ENCODE measurements around the gene RTN4RL2. TPM values are rescaled to one million over a fixed set of nuclear protein-coding genes. Genes with fewer than 3 reads are reported as not detected.
A peak's percentile ranks its signal among the peaks of the same experiment; 100 is the strongest.

RTN4RL2 gene
- total RNA-seq, 8 experiments from 2014 or later, result 0.25 to 11.6 (median 5.8) TPM

- no peak overlapping the region for H3K4me3 ChIP-seq
- H3K4me1 ChIP-seq (replicated peaks in 1 of 2), result peaks cover 3 to 13% of the 10 kb centered on the region in 2 donors
- ATAC-seq (replicated peaks in 6 of 8), result peak in 1 of 8 experiments; percentile 3
- H3K27ac ChIP-seq, result no peak overlapping the region
- in situ Hi-C loops (cut with MboI; ENCODE audit: low pct_unique_long_range_greater_than_20kb in 2 of 9, low sequenced_read_pairs in 9 of 9, unreplicated experiment in 9 of 9), result no loop called here
- WGBS, 10 experiments, result 7 to 100% (median 74%) methylated on average over 1 to 10 of the region's 15 CpGs; no CpG with 5 or more reads in 2 of the 10 experiments
Observed at GRCh38 chr11:57425565-57426438, 34.5 kb upstream of the RTN4RL2 start.

GRCh38 chr11:57426439-57426928, 33.8 kb upstream of the RTN4RL2 start:
- 10 to 100% (median 52%) methylated on average over 1 to 10 of the region's 16 CpGs; no CpG with 5 or more reads in 3 of the 10 experiments for WGBS, 10 experiments

DNA sequence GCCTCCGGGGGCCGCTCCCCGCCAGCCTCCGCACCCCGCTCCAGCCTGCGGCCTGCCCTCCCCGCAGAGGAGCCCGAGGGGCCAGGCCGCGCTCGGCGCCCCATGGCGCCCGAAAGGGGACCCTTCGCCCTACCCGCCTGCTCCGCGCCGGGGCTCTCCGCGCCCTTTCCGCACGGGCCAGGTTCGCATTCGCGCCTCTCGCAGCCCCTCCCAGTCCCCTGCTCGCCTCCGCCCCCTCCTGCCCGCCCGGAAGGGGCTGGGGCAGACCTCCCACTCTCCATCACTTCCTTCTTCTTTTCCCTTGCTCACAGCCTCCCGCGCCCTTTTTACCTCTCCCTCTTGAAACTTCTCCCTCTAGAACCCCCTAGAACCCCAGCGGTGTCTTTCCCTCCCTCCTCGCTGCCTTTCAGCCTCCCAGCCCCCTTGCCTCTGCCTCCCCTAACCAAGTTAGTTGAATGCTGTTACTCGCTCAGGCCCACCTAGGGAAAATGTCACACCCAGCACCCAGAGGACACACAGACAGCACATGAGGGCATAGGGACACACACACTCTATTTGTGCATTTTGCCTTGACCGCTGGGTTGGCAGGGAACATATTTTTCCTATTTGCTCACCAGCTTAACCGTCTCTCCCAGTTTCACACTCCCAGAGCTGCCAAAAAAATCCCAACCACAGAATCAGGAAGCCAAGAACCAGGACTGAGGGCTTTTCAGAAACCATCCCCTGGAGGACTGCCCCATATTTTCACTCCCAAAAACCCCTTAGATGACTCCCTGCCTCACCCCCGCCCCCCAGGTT, 33.2 kb upstream of the RTN4RL2 start, which contains the start of gene SLC43A3:
Gene SLC43A3 (minus strand): TSS at position 193 of the 798 bp plus-strand sequence. CDS start 949 bp downstream, outside the sequence.
- no peak within 1 kb of the TSS for H3K27ac ChIP-seq
- peak; percentile 5 to 72 (median 52) for ATAC-seq (replicated peaks in 6 of 8)
- 40 to 100% (median 67%) methylated on average over 1 to 4 of the region's 39 CpGs; no CpG with 5 or more reads in 7 of the 10 experiments for WGBS, 10 experiments
- in situ Hi-C loops (cut with MboI; ENCODE audit: low pct_unique_long_range_greater_than_20kb in 2 of 9, low sequenced_read_pairs in 9 of 9, unreplicated experiment in 9 of 9), result no loop called here
- peaks cover 3 to 14% of the 10 kb centered on the region in 2 donors for H3K4me1 ChIP-seq (replicated peaks in 1 of 2)
- H3K4me3 ChIP-seq, result peak within 1 kb of the TSS in 3 of 5 donors; percentile 18 to 21 (median 20)

More at GRCh38 chr11:57426439-57426928, 33.8 kb upstream of the RTN4RL2 start:
- Histone ChIP-seq H3K4me3 (peak overlapping the region in 3 of 5 donors; percentile 18 to 21 (median 20)), H3K27ac (no peak overlapping the region), H3K4me1 (replicated peaks in 1 of 2) (peaks cover 3 to 13% of the 10 kb centered on the region in 2 donors)
- ATAC-seq (replicated peaks in 6 of 8), result no peak
- in situ Hi-C loops (cut with MboI; ENCODE audit: low pct_unique_long_range_greater_than_20kb in 2 of 9, low sequenced_read_pairs in 9 of 9, unreplicated experiment in 9 of 9), result no loop called here

GRCh38 chr11:57427727-57428082, 32.6 kb upstream of the RTN4RL2 start:
- Histone ChIP-seq H3K27ac (no peak overlapping the region), H3K4me3 (no peak overlapping the region)
- no peak for ATAC-seq (replicated peaks in 6 of 8)

GRCh38 chr11:57428643-57429042, 31.7 kb upstream of the RTN4RL2 start:
- in situ Hi-C loops (cut with MboI; ENCODE audit: low pct_unique_long_range_greater_than_20kb in 2 of 9, low sequenced_read_pairs in 9 of 9, unreplicated experiment in 9 of 9), result no loop called here
- Histone ChIP-seq H3K27ac (no peak overlapping the region), H3K4me1 (replicated peaks in 1 of 2) (peaks cover 3 to 15% of the 10 kb centered on the region in 2 donors), H3K4me3 (no peak overlapping the region)
- ATAC-seq (replicated peaks in 6 of 8), result no peak
- 44 to 100% (median 80%) methylated on average over 1 to 4 of the region's 5 CpGs; no CpG with 5 or more reads in 1 of the 10 experiments for WGBS, 10 experiments

More at GRCh38 chr11:57427727-57428082, 32.6 kb upstream of the RTN4RL2 start:
- H3K4me1 ChIP-seq (replicated peaks in 1 of 2), result peaks cover 3 to 15% of the 10 kb centered on the region in 2 donors
- WGBS, 10 experiments, result 29 to 100% (median 80%) methylated on average over 1 to 7 of the region's 8 CpGs; no CpG with 5 or more reads in 1 of the 10 experiments
- in situ Hi-C loops (cut with MboI; ENCODE audit: low pct_unique_long_range_greater_than_20kb in 2 of 9, low sequenced_read_pairs in 9 of 9, unreplicated experiment in 9 of 9), result no loop called here

- Histone ChIP-seq H3K27ac (no peak overlapping the region), H3K4me1 (replicated peaks in 1 of 2) (peaks cover 3 to 15% of the 10 kb centered on the region in 2 donors), H3K4me3 (no peak overlapping the region)
- peak in 1 of 8 experiments; percentile 9 for ATAC-seq (replicated peaks in 6 of 8)
- 40 to 76% (median 60%) methylated on average over 1 to 4 of the region's 4 CpGs for WGBS, 10 experiments
- in situ Hi-C loops (cut with MboI; ENCODE audit: low pct_unique_long_range_greater_than_20kb in 2 of 9, low sequenced_read_pairs in 9 of 9, unreplicated experiment in 9 of 9), result no loop called here
Observed at GRCh38 chr11:57429946-57430345, 30.4 kb upstream of the RTN4RL2 start.

DNA sequence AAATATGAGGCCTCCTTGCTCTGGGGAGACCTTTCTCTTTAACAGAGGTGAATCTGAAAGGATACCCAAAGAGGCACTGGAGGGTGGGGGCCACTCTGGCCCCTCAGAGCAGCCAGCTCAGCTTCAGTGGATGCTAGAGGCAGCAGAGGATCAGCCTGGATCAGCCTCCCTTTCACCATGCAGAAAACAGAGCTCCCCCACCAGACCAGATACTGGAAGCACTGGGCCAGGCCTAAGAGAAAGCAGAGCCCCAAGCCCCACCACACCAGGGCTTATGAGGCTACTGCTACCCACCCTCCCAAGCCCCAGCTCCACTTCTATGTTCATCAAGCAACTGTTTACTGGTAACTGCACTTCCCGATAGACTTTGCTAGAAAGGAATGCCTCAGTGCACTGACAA, 29.4 kb upstream of the RTN4RL2 start:
- Histone ChIP-seq H3K27ac (no peak overlapping the region), H3K4me1 (replicated peaks in 1 of 2) (peaks cover 3 to 15% of the 10 kb centered on the region in 2 donors), H3K4me3 (no peak overlapping the region)
- ATAC-seq (replicated peaks in 6 of 8), result no peak
- in situ Hi-C loops (cut with MboI; ENCODE audit: low pct_unique_long_range_greater_than_20kb in 2 of 9, low sequenced_read_pairs in 9 of 9, unreplicated experiment in 9 of 9), result no loop called here
- WGBS, 10 experiments, result 100% methylated on average over 1 of the region's 1 CpG; no CpG with 5 or more reads in 9 of the 10 experiments

- Histone ChIP-seq H3K4me3 (no peak overlapping the region), H3K4me1 (replicated peaks in 1 of 2) (peaks cover 0 to 7% of the 10 kb centered on the region in 2 donors), H3K27ac (no peak overlapping the region)
- in situ Hi-C loops (cut with MboI; ENCODE audit: low pct_unique_long_range_greater_than_20kb in 2 of 9, low sequenced_read_pairs in 9 of 9, unreplicated experiment in 9 of 9), result no loop called here
- 10 to 75% (median 49%) methylated on average over 2 to 5 of the region's 5 CpGs; no CpG with 5 or more reads in 2 of the 10 experiments for WGBS, 10 experiments
- no peak for ATAC-seq (replicated peaks in 6 of 8)
Observed at GRCh38 chr11:57432149-57432561, 28.2 kb upstream of the RTN4RL2 start.

DNA sequence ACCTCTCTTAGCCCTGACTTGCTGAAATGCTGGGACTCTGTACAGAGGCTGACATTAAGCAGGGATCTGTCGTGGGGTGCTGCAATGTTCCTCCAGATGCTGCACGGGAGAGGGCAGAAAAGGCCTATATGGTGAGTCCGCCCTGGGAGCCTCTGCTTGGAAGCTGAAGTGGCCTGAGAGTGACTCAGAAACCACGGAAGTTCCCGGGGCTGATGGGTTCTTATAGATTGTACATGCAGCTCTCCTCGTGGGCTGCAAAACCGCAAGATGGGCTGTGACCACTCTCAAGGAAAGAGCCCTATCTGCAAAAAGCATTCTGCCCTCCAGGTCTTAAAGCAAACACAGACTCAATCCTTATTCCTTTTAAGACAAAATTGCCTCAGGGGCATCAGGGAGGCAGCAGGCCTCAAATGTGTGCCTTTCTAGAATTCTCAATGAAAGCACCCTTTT, 27.6 kb upstream of the RTN4RL2 start:
- Histone ChIP-seq H3K4me1 (replicated peaks in 1 of 2) (peaks cover 0 to 3% of the 10 kb centered on the region in 2 donors), H3K4me3 (no peak overlapping the region), H3K27ac (no peak overlapping the region)
- ATAC-seq (replicated peaks in 6 of 8), result peak in 2 of 8 experiments; percentile 36 to 66
- in situ Hi-C loops (cut with MboI; ENCODE audit: low pct_unique_long_range_greater_than_20kb in 2 of 9, low sequenced_read_pairs in 9 of 9, unreplicated experiment in 9 of 9), result no loop called here
- WGBS, 10 experiments, result 18 to 95% (median 75%) methylated on average over 2 to 7 of the region's 7 CpGs; no CpG with 5 or more reads in 4 of the 10 experiments

- WGBS, 10 experiments, result 50 to 92% (median 77%) methylated on average over 2 to 14 of the region's 15 CpGs; no CpG with 5 or more reads in 1 of the 10 experiments
- peak in 2 of 8 experiments; percentile 33 to 46 for ATAC-seq (replicated peaks in 6 of 8)
- Histone ChIP-seq H3K4me3 (no peak overlapping the region), H3K27ac (no peak overlapping the region), H3K4me1 (replicated peaks in 1 of 2) (peaks cover 0 to 3% of the 10 kb centered on the region in 2 donors)
- in situ Hi-C loops (cut with MboI; ENCODE audit: low pct_unique_long_range_greater_than_20kb in 2 of 9, low sequenced_read_pairs in 9 of 9, unreplicated experiment in 9 of 9), result no loop called here
Observed at GRCh38 chr11:57434640-57435546, 25.4 kb upstream of the RTN4RL2 start.

DNA sequence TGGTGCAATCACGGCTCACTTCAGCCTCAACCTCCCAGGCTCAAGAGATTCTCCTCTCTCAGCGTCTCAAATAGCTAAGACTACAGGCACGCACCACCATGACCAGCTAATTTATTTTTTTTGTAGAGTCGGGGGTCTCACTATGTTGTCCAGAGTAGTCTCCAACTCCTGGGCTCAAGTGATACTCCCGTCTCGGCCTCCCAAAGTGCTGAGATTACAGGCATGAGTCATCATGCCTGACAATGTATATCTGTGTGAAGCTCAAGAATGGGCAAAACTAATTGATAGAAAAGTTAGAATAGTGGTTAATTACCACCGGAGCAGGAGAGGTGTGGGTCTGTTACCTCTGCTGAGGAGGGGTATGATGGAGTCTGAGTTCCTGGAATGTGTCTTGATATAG, 24.3 kb upstream of the RTN4RL2 start:
- 74 to 100% (median 81%) methylated on average over 1 to 7 of the region's 7 CpGs; no CpG with 5 or more reads in 6 of the 10 experiments for WGBS, 10 experiments
- H3K4me1 ChIP-seq (replicated peaks in 1 of 2), result peaks cover 0 to 3% of the 10 kb centered on the region in 2 donors
- in situ Hi-C loops (cut with MboI; ENCODE audit: low pct_unique_long_range_greater_than_20kb in 2 of 9, low sequenced_read_pairs in 9 of 9, unreplicated experiment in 9 of 9), result no loop called here
- no peak for ATAC-seq (replicated peaks in 6 of 8)
- H3K4me3 ChIP-seq, result no peak overlapping the region
- H3K27ac ChIP-seq, result no peak overlapping the region
